ENCODE measurements around the gene PKMYT1. TPM values are rescaled to one million over a fixed set of nuclear protein-coding genes. Genes with fewer than 3 reads are reported as not detected.

The PKMYT1 gene
- total RNA-seq, 1 experiment from 2014 or later: 14.8 TPM

GRCh38 chr16:2975161-2975795 lies 5.0 kb downstream of the PKMYT1 start:
- no peak for DNase-seq (ENCODE audit: extremely low read depth, low read depth)

GRCh38 chr16:2974319-2975056 lies 5.8 kb downstream of the PKMYT1 start:
- DNase-seq (ENCODE audit: extremely low read depth, low read depth): no peak

- no peak for DNase-seq (ENCODE audit: extremely low read depth, low read depth)
Measured at GRCh38 chr16:2973605-2974318, 6.5 kb downstream of the PKMYT1 start.

- no peak for DNase-seq (ENCODE audit: extremely low read depth, low read depth)
Measured at GRCh38 chr16:2973093-2973492, 7.2 kb downstream of the PKMYT1 start.

GRCh38 chr16:2971985-2972784 lies 8.1 kb downstream of the PKMYT1 start:
- no peak for DNase-seq (ENCODE audit: extremely low read depth, low read depth)

- no peak for DNase-seq (ENCODE audit: extremely low read depth, low read depth)
Measured at GRCh38 chr16:2971134-2971984, 8.9 kb downstream of the PKMYT1 start.

GRCh38 chr16:2970563-2970962 lies 9.7 kb downstream of the PKMYT1 start:
- DNase-seq (ENCODE audit: extremely low read depth, low read depth): no peak

- peak; percentile 61 for DNase-seq (ENCODE audit: extremely low read depth, low read depth)
Measured at GRCh38 chr16:2969545-2970521, 10.4 kb downstream of the PKMYT1 start.

- DNase-seq (ENCODE audit: extremely low read depth, low read depth): peak; percentile 90
Measured at GRCh38 chr16:2968738-2969544, 11.3 kb downstream of the PKMYT1 start, which contains the start of gene PAQR4. PAQR4 (plus strand) TSS chr16:2969348; CDS start chr16:2969675, 327 bp downstream.

- no peak for DNase-seq (ENCODE audit: extremely low read depth, low read depth)
Measured at GRCh38 chr16:2968368-2968737, 11.9 kb downstream of the PKMYT1 start.

- no peak for DNase-seq (ENCODE audit: extremely low read depth, low read depth)
Measured at GRCh38 chr16:2967721-2968161, 12.5 kb downstream of the PKMYT1 start.

- no peak for DNase-seq (ENCODE audit: extremely low read depth, low read depth)
Measured at GRCh38 chr16:2967211-2967631, 13.0 kb downstream of the PKMYT1 start.

GRCh38 chr16:2966808-2967191 lies 13.4 kb downstream of the PKMYT1 start:
- DNase-seq (ENCODE audit: extremely low read depth, low read depth): no peak

- no peak for DNase-seq (ENCODE audit: extremely low read depth, low read depth)
Measured at GRCh38 chr16:2966043-2966807, 14.0 kb downstream of the PKMYT1 start.

- peak; percentile 56 for DNase-seq (ENCODE audit: extremely low read depth, low read depth)
Measured at GRCh38 chr16:2964475-2965336, 15.5 kb downstream of the PKMYT1 start.

Measured in NCI-H460 (cell line).